ENCODE results near the gene BAZ1B.
"Not testable (repeated sequence)": the region's sequence is repeated elsewhere in the genome, so short reads cannot be mapped to it uniquely, and the experiment has no call there.

BAZ1B gene

DNA sequence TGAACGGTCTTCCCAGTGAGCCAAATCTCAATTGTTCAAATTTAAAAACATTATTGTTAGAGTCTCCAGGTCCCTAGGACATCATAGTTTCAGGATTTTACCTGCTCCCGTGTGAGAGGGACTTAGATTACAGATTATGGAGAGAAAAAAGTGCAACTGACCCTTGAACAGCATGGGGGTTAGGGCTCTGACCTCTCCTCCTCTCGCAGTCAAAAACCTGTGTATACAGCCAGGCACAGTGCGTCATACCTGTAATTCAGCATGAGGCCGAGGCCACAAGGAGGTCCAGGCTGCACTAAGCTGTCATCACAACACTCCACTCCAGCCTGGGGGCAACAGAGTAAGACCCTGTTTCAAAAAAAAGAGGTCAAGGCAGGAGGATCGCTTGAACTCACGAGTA, 25.5 kb downstream of the BAZ1B start:
- DNase-seq: no peak

DNA sequence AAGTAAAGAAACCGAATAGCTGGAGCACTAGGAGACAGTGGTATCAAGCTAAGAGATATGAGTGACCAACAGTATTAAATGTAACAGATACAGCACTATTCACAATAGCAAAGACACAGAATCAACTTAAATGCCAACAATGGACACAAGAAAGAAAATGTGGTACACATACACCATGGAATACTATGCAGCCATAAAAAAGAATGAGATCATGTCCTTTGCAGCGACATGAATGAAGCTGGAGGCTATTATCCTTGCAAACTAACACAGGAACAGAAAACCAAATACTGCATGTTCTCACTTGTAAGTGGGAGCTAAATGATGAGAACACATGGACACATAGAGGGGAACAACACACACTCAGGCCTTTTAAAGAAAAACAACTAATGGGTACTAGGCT, 26.6 kb downstream of the BAZ1B start:
- DNase-seq: not testable (repeated sequence)

DNA sequence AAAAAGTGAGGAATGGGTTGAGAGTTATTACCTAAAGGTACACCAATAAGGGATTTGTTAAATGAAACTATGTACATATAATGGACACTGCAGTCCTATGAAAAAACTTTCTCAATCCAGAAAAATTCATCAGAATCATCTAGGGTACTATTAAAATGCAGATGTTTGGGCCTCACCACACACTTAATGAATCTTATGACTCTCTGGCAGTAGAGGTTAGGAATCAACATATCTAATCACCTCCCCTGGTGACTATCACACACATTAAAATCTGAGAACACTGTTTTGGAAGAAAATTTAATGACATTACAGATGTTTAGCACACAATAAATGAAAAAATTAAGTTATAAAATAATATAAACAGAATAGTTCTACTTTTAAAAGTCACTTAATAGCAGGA, 32.1 kb downstream of the BAZ1B start:
- no peak for DNase-seq

DNA sequence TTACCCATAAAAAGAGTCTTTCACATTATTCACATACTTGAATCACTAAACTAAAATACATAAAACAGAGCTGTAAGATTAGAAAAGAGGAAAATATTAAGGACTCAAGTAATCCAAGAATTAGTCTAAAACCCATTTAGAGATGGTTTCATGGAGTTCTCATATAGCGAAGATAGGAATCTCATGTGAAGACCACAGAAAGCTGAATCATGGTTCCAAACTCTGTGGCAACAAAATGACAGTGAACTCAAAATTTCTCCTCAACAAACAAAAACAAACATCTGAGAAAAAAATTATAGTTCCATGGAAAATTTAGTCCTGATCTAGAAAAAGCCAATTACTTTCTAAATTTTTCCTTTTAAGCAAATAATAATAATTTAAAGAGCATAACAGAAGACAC, 34.6 kb downstream of the BAZ1B start:
- no peak for DNase-seq

DNA sequence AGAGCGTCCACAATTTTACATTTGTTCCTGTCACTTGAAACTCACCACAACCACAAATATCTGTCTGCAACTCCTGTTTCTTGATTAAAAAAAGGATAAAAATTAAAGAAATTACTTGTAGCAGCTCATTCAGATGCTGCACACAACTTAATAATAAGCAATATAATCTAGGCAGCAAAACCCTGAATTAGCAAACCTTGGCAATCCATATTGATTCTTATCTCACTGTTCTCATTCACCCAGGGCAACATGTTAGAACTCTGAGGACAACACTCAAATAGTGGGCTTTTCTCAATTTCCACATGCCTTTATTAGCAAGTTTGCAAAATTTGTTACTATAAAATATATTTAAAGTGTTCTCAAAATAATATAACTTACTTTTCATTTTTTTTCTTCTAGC, 38.9 kb downstream of the BAZ1B start:
- no peak for DNase-seq

DNA sequence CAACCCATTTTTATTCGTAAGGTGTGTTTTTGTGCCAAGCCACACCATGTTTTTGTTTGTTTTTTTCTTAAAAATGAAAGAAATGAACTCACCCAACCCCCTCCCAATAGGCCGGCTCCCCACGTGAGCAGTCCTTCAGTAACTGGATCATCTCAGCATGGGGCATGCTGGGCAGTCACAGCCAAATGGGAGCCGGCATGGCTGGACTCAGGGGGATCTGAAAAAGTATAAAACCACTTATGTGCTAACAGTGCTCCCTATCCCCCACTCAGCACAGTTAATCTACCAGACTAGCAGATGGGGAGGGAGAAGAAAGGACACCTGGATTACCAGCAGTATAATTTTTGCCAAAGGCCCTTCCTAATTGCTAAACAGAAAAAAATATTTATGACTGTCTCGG, 39.3 kb downstream of the BAZ1B start:
- no peak for DNase-seq

DNA sequence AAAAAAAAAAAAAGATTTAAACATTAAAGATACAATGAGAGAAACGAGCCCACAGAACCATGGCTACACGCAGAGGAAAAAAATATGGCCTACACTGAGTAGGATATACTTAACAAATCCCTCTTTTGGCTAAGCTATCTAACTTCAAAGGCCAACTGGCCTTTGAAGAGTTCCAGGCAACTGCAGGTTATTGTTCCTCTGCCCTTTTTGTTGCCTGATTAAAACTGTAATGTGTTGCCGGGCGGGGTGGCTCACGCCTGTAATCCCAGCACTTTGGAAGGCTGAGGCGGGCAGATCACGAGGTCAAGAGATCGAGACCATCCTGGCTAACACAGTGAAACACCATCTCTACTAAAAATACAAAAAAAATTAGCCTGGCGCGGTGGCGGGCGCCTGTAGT, 40.6 kb downstream of the BAZ1B start:
- not testable (repeated sequence) for DNase-seq

DNA sequence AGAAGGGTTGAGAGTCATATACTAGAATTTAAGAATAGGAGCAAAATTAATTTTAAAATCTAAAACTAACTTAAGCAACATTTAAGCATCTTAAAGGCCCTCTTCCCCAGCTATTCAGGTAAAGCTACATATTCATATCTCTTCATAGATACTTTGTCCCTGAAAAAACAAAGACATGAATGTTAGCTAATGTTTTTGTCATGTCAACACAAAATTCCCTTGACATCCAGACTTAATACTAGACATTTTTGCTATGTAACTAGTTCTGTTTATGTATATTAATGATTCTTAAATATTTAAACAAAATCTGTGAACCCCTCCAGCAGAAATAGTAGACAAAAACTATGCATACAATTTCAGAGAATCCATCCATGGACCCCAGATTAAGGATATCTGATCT, 43.5 kb downstream of the BAZ1B start:
- no peak for DNase-seq

DNA sequence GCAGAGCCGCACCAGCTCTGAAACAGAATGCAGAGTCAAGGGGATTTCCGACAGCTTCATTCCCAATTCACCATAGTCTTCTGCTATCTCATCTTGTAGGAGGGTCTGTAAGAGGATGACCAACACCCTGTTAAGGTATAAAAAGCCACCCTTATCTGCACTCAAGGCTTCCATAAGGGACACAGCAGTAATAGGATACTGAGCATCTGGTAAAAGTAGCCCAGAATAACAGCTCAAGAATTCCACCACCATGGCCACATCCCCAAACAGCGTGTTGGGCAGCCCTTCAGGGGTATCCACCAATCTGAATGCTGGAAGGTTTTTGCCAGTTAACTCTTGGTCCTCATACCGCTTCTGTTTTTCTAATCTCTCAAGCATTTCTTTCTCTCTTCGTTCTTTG, 44.7 kb downstream of the BAZ1B start:
- DNase-seq: no peak

DNA sequence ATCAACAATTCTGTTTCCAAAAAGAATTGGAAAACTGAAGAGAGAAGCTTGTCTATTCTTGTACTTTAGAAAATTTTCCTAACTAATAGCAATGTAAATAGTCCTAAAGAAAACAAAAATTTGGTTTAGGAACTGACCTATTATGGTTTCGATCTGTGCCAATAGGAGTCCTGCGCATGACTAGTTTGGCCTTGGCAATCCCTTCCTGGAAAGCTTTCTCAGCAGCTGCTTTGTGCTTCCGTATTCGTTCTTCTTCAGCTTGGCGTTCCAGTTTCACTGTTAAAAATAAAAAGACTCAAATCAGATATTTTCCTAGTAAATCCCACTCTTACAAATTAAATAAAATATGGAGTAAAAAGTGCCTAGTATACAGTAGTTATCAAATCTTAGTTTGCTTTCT, 51.9 kb downstream of the BAZ1B start:
- DNase-seq: no peak

DNA sequence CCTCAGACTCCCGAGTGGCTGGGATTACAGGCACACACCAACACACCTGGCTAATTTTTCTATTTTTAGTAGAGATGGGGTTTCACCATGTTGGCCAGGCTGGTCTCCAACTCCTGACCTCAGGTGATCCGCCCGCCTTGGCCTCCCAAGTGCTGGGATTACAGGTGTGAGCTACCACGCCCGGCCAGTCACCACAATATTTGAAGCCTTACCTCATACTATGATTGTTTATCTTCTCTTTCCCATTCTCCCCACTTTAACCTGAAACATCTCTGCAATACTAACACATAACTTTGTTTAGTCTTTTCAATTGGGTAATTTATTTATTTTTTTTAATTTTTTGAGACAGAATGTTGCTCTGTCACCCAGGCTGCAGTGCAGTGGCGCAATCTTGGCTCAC, 55.0 kb downstream of the BAZ1B start:
- DNase-seq: not testable (repeated sequence)

DNA sequence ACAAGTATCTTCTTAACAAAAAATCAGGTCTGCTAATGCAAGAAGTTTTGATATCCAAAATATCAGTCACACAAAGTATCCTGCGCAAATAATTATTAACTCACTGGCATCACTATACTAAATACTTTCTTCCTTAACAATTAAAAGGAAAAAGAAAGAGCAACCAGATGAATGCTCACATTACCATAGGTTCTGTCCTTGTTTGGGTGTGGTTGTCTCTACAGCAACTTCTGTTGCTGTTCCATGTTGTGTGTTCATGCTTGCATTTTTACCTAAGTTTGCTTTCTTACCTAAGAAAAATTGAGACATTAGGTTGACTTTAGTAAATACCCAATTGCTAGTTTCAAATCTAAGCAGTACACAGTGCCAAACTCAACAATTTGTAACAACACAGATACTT, 56.0 kb downstream of the BAZ1B start:
- no peak for DNase-seq

DNA sequence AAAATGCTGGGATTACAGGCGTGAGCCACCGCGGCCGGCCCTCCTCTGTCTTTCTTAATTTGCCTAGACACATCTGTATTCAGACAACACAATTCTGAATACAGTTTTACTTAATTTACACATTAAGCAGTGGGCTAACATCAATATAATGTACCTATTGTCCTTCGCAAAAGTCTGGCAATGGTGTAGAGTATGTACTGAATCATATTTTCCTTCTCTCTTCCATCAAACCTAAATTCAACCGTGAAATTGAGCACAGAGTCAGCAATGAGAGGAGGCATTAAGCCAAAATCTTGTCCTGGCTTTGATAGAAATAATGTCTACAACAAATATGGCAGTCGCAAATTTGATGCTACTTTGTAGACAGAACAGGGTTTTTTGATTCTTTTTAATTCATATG, 58.1 kb downstream of the BAZ1B start:
- no peak for DNase-seq

DNA sequence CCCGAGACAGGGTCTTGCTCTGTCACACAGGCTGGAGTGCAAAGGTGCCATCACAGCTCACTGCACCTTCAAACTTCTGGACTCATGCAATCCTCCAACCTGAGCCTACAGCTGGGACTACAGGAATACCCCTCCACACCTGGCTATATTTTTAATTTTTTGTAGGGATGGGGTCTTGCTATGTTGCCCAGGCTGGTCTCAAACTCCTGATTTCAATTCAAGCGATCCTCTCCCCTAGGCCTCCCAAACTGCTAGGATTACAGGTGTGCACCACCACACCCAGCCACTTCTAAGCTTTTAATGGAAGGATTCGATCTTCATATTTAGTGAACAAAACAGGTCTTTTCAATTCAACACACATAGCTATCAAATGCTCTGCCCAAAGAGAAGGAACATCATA, 58.8 kb downstream of the BAZ1B start:
- DNase-seq: no peak

DNA sequence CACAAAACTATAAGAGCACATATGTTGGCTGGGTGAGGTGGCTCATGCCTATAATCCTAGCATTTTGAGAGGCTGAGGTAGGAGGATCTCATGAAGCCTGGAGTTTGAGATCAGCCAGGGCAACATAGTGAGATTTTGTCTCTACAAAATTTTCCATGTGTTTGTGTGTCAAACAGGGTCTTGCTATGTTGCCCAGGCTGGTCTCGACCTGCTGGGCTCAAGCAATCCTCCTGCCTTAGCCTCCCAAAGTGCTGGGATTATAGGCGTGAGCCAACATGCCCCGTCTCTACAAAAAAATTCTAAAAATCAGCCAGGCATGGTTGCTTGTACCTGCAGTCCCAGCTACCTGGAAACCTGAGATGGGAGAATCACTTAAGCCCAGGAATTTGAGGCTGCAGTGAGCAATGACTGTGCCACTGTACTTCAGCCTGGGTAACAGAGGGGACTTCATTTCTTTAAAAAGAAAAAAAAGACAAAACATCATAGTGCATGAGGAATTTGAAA, 60.3 kb downstream of the BAZ1B start:
- DNase-seq: no peak

DNA sequence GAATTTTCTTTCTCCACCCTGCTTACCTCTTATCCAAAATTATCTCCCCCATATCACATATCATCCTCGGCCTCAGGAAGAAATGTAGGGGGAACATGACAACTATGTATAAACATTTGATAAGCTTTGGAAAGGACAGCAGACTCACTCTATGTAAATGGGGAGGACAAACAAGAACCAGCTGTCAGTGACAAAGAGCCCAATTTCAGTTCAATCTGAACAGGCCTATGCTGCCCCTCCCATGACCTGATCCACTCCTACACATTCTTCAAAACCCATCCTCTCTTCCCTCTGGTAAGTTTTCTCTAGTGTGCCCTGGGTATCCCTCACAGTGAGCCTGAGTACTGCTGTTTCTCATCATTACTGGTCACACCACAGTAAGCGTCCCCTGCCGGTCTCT, 67.7 kb downstream of the BAZ1B start:
- no peak for DNase-seq

DNA sequence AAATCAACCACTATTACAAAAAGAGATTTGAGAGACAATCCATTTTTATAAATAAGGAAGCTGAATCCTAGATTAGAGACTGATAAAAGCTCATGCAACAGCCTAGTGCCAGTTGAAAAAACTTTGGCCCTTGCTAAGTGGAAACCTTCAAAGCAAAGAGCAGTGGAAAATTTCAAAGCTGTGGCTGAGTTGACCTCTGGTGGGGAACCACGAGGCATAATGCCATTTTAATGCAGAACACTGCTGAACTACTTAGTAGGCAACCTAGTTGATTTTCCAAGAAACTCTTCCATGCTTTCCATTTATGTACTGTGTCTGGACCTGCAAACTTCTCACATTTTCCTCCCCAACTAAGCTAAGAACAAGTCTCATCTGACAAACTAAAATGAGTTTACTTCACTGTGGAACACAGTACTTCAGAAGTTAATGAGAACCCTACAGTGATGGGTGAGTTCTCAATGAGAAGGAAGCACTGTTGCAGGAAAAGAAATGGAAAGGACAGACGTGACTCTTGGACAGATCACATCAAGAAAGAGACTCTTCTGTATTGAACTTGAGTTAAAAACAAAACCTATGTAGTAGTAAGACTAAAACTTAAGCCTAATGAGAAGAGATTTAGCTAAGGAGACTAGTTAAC, 69.0 kb downstream of the BAZ1B start:
- no peak for DNase-seq

DNA sequence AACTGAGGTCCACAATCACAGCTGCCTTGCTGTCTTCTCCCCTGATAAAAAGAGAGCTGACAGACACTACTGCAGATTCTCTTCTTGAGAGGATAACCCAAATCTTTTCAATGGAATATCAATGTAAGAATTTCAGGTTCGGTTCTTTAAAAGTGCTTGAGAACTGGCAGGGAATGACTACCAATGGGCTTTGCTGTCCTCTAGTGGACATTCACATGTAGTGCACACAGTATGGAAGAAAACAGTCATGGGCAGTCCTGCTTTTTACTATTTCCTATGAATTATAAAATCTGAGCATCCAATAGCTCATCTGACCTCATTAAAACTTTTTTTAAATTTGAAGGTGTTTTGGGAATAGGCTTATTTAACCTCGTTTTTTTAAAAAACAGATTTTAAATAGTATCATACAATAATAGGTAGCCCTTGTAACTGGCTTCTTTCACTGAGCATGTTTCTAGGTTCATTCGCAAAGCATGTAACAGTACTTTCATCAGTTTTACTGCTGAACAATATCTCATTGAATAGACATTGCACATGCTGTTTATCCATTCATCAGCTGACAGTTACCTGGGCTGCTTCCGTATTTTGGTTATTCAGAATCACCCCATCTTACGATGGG, 70.2 kb downstream of the BAZ1B start:
- DNase-seq: no peak

DNA sequence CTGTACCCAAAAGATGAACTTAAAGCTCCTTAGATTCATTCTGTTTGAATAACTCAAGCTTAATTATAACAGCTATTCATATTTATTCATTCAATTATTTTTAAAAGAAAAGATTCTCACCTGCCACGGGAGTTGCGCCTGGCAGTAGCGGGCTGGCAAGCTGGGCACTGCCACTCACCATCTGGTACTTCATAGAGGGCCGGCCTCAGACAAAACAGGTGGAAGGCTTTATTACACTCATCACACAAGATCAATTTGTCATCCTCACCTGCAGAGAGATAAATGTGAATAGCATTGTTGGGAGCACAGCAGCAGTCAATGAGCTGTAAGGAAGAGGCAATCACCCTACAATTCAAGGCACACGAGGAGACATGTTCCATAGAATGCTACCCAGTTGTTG, 72.7 kb downstream of the BAZ1B start:
- no peak for DNase-seq

DNA sequence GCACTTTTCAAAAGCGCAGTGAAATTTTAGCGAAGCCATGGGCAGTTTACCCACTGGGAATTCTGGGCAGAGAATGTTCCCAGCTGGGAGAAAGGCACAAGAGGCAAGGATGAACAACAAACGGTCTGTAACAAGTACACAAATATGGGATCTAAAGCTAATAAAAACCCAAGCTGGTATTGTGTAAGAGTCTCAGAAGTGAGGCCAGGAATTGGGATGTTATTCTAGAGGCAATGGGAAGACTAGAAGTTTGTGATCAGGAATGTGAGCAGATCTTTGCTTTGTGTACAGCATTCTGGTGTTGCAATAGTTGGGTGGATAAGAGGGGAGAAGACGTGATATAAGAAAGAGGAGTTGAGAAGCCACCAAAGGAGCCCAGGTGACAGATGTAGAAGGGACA, 73.5 kb downstream of the BAZ1B start:
- no peak for DNase-seq

DNA sequence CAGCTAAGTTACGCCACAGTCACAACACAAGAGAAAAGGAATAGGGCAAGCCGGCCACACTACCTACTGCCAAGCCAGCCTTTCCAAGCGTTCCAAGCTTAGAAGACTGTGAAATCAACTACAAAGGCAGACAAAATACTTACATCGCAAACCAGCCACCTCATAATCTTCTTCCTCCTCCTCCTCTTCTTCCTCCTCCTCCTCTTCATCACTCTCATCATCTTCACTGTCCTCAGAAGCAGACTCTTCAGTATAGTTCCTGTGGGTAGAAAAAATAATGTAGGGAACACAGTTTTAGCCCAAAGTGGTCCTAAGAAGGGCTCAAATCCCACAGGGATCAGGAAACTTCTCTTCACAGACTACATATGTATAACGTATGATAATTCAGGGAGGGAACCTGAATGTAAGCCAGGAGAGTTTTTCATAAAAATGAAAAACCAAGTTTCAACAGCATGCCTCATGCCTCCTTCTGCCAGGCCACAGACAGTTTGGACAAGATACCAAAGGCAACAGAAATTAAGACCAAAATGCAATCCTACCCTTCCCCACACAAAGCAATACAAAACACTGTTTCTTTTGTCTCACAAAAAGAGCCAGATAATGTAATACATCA, 74.9 kb downstream of the BAZ1B start:
- no peak for DNase-seq

DNA sequence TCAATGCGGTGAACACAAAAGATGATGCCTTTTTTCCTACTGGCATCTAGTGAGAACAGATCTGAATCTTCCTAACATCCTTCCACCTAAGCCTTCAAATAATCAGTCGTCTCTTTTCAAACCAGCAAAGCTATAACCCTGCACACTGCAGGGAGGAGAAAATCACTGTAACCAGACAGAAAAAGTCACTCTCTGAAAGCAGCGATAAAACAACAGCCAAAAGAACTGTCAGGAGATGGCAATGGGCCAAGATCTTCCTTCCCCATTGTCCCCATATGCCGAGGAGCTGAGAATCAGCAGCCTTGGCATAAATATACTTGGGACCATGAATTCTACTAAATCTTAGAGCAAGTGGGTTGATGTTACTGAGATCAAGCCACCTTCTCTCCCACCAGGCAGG, 75.4 kb downstream of the BAZ1B start:
- no peak for DNase-seq

DNA sequence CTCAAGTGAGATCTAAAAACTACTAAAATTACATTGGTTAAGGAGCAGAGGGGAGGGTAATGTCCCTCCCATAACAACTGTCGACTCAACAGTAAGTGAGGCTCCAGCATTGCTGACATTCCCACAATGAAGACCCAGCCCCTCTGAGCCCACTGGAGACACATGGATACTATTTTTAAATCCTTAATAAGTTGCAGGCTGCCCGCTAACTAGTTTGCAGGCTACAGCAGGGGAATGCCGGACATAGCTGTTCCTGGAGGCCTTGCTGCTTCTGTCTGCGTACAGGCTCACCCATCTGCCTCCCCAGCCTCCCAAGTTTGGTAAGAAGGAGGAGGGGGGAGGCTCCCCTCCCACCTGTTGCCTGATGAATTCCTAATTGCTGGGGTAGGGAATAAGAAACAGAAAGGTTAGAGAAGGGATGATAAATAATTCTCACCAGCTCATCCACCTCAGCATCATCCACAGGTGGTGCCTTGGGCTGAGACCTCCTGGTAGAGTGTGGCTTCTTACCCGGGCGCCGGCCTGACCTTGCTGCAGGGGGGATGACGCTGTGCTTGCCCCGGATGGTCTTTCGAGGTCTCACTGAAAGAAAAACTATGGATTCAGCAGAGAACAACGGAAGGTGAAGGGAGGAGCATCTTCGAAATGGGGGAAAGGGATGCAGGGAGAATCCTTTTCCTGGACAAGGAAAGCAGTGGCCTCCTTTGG, 78.4 kb downstream of the BAZ1B start:
- DNase-seq: no peak

DNA sequence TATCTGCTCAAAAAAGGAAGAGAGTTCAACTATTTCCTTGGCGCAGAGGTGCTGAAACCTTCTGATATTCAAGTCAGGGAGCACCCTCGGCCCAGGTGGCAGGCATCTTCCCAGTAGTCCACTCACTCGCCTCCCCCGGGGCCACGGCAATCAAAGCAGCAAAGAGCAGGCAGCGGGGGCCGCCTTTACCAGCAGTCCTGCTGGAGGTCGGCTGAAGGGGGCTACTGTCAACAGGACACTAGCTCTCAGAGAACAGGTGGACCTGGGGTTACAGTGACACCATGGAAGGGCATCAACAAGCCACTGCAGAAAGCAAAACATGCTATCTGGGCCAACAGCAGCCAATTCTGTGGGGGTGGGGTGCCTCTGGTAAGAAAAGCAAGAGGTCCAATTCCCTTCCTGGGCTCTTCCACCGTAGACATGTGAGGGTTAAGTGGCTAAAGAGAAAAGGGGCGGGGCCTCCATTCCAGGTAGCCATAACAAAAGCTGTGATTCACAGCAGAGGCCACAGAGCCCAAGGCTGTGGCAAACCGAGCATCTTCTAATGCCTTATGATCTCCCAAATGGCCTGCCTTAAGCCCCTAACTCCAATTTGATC, 79.1 kb downstream of the BAZ1B start:
- DNase-seq: no peak
